Measurements from ENCODE around the gene ESYT3. TPM values are rescaled to one million over a fixed set of nuclear protein-coding genes. Genes with fewer than 3 reads are reported as not detected.

ESYT3 gene
- total and polyA plus RNA-seq, 9 of the 15 experiments (the other 6 are each of a cell fraction or from before 2014, with no cell fraction given): not detected

GRCh38 chr3:138496436-138496835 lies 62.0 kb downstream of the ESYT3 start:
- in situ Hi-C loops (cut with MboI): no loop called here
- CTCF ChIA-PET (ENCODE audit: low intra/inter-chr PET ratio): no interaction called here
- TF ChIP-seq ZBTB7A (IDR thresholded peaks at IDR 0.05; ENCODE audit: borderline replicate concordance, control insufficient read depth, low read depth, low read length): no peak
- H3K4me1 ChIP-seq (replicated peaks in 1 of 2; ENCODE audit: control insufficient read depth in 2 of 2, insufficient read depth in 2 of 2, low read length in 2 of 2): no peaks in the 10 kb centered on the region
- no peak for ATAC-seq
- no peaks in the 10 kb centered on the region for H3K9me3 ChIP-seq (replicated peaks; ENCODE audit: control insufficient read depth, insufficient read depth, low read depth, low read length)
- no peak for FAIRE-seq
- WGBS (ENCODE audit: insufficient coverage, low coverage, missing lambda C conversion rate): 83% methylated on average over 2 of the region's 2 CpGs
- no peaks in the 10 kb centered on the region for H3K27me3 ChIP-seq (ENCODE audit: control insufficient read depth in 2 of 2, insufficient read depth in 2 of 2, low read length in 2 of 2)
- no peaks in the 10 kb centered on the region for H3K9me1 ChIP-seq (ENCODE audit: control insufficient read depth, insufficient read depth, low read length)
- DNase-seq (ENCODE audit: extremely low read depth in 1 of 4, low spot score in 3 of 4): no peak
- H3K27ac ChIP-seq (ENCODE audit: extremely low read depth, low read depth, low read length): no peak overlapping the region
- H3K79me2 ChIP-seq (ENCODE audit: control insufficient read depth, insufficient read depth, low read length): no peaks in the 10 kb centered on the region
- H3K36me3 ChIP-seq (ENCODE audit: control insufficient read depth, insufficient read depth, low read length): no peaks in the 10 kb centered on the region
- H2AFZ ChIP-seq (ENCODE audit: low read depth, low read length): no peak overlapping the region
- POLR2A ChIA-PET: interaction anchor here (1.1 kb wide), 1 partner anchor 8 kb away, joined by 3 read pairs; no protein-coding TSS in a partner anchor
- H3K4me3 ChIP-seq: no peak overlapping the region
- no peak overlapping the region for H3K4me2 ChIP-seq (ENCODE audit: insufficient read depth, low read length)
- H4K20me1 ChIP-seq (replicated peaks; ENCODE audit: control insufficient read depth, insufficient read depth, low read length): no peaks in the 10 kb centered on the region
- BruUV-seq (replicated peaks): no TSS peak
- no peak overlapping the region for H3K9ac ChIP-seq (ENCODE audit: insufficient read depth in 1 of 2, low read depth in 2 of 2, low read length in 2 of 2)
- intact Hi-C loops (cut with micrococcal nuclease): no loop called here

DNA sequence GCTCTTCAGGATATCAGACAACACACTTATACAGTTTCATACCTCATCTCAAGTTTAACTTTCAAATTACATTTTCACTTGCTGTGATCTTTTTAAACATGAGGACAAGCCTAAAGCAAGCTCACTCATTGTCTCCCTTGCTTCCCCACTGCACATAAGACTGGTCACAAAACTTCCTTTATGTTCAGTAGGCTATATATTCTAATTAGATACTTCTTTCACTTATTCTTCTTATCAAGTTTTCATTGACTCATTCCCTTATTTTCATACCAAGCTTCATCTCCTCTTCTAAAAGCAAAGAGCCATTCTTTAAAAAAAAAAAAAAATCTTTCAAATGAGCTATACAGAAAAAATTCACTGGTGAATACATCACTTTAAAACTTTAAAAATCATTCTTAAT lies 62.6 kb downstream of the ESYT3 start:
- no peak overlapping the region for H3K9ac ChIP-seq (ENCODE audit: insufficient read depth in 1 of 2, low read depth in 2 of 2, low read length in 2 of 2)
- no peaks in the 10 kb centered on the region for H3K9me1 ChIP-seq (ENCODE audit: control insufficient read depth, insufficient read depth, low read length)
- no peak overlapping the region for H3K4me2 ChIP-seq (ENCODE audit: insufficient read depth, low read length)
- H3K27me3 ChIP-seq (ENCODE audit: control insufficient read depth in 2 of 2, insufficient read depth in 2 of 2, low read length in 2 of 2): no peaks in the 10 kb centered on the region
- no peak overlapping the region for H2AFZ ChIP-seq (ENCODE audit: low read depth, low read length)
- FAIRE-seq (no peak), DNase-seq (ENCODE audit: extremely low read depth in 1 of 4, low spot score in 3 of 4) (no peak), ATAC-seq (no peak)
- no peaks in the 10 kb centered on the region for H3K9me3 ChIP-seq (replicated peaks; ENCODE audit: control insufficient read depth, insufficient read depth, low read depth, low read length)
- no peaks in the 10 kb centered on the region for H3K4me1 ChIP-seq (replicated peaks in 1 of 2; ENCODE audit: control insufficient read depth in 2 of 2, insufficient read depth in 2 of 2, low read length in 2 of 2)
- no peaks in the 10 kb centered on the region for H3K79me2 ChIP-seq (ENCODE audit: control insufficient read depth, insufficient read depth, low read length)
- H3K36me3 ChIP-seq (ENCODE audit: control insufficient read depth, insufficient read depth, low read length): no peaks in the 10 kb centered on the region
- H3K27ac ChIP-seq (ENCODE audit: extremely low read depth, low read depth, low read length): no peak overlapping the region
- ChIA-PET POLR2A (interaction anchor here (1.1 kb wide), 1 partner anchor 8 kb away, joined by 3 read pairs; no protein-coding TSS in a partner anchor), CTCF (ENCODE audit: low intra/inter-chr PET ratio) (no interaction called here)
- BruUV-seq (replicated peaks): no TSS peak
- no peak overlapping the region for H3K4me3 ChIP-seq
- intact Hi-C loops (cut with micrococcal nuclease) (no loop called here), in situ Hi-C loops (cut with MboI) (no loop called here)
- no peaks in the 10 kb centered on the region for H4K20me1 ChIP-seq (replicated peaks; ENCODE audit: control insufficient read depth, insufficient read depth, low read length)
- TF ChIP-seq, protein P1, sequence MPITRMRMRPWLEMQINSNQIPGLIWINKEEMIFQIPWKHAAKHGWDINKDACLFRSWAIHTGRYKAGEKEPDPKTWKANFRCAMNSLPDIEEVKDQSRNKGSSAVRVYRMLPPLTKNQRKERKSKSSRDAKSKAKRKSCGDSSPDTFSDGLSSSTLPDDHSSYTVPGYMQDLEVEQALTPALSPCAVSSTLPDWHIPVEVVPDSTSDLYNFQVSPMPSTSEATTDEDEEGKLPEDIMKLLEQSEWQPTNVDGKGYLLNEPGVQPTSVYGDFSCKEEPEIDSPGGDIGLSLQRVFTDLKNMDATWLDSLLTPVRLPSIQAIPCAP (CRISPR knock-in tag; IDR thresholded peaks at IDR 0.05; ENCODE audit: borderline replicate concordance): no peak
- TF ChIP-seq GABPB2 (CRISPR knock-in tag; conservative IDR thresholded peaks at IDR 0.05) (no peak), OTX1 (CRISPR knock-in tag; IDR thresholded peaks at IDR 0.05) (no peak), SIN3B (IDR thresholded peaks at IDR 0.05; ENCODE audit: low read depth) (no peak), BRCA1 (IDR thresholded peaks at IDR 0.05) (no peak), BRCA1 (CRISPR knock-in tag; IDR thresholded peaks at IDR 0.05) (no peak), EWSR1 (IDR thresholded peaks at IDR 0.05; ENCODE audit: borderline replicate concordance, low read depth, partially characterized antibody) (no peak), ZNF24 (IDR thresholded peaks at IDR 0.05) (no peak), FOXK2 (conservative IDR thresholded peaks at IDR 0.05 in 1 of 2, IDR thresholded peaks at IDR 0.05 in 1 of 2; ENCODE audit: low read depth in 2 of 2) (no peak), SOX6 (IDR thresholded peaks at IDR 0.05) (no peak), SAP30 (IDR thresholded peaks at IDR 0.05; ENCODE audit: borderline replicate concordance, insufficient read depth, low read depth, low read length, poor library complexity, severe bottlenecking) (no peak), WHSC1 (IDR thresholded peaks at IDR 0.05; ENCODE audit: low read length) (no peak), BCOR (IDR thresholded peaks at IDR 0.05) (no peak)
- TF ChIP-seq, protein P2, sequence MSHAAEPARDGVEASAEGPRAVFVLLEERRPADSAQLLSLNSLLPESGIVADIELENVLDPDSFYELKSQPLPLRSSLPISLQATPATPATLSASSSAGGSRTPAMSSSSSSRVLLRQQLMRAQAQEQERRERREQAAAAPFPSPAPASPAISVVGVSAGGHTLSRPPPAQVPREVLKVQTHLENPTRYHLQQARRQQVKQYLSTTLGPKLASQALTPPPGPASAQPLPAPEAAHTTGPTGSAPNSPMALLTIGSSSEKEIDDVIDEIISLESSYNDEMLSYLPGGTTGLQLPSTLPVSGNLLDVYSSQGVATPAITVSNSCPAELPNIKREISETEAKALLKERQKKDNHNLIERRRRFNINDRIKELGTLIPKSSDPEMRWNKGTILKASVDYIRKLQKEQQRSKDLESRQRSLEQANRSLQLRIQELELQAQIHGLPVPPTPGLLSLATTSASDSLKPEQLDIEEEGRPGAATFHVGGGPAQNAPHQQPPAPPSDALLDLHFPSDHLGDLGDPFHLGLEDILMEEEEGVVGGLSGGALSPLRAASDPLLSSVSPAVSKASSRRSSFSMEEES (CRISPR knock-in tag; IDR thresholded peaks at IDR 0.05): no peak

Data from K562 (cell line).